ENCODE measurements around the gene TREX2.

DNA sequence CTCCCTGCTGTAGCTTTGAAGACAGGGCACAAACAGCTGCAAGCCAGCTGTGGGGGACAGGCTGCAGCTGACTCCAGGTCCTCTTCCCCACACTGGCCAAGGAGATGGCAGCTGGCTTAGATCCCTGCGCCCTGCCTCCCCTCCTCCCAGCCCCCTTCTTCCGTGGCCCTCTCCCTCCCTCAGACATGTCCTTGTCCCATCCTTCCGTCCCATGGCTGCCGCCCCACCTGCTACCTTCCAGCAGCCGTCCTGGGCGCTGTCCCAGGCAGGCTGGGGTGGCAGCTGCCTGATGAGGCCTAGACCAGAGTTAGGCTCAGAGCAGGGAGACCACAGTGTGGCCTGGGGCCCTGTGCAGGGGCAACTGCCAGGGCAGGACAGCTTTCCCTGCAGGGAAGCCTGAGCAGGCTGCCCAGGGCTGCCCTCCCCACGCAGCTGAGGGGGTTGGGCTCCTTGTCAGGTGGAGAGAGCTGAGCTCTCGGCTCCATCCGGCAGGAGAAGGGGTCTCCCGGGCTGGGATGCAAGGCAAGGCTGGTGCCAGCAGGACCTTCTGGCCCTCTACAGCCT is 45.6 kb upstream of the TREX2 start:
- TF ChIP-seq, protein P1, sequence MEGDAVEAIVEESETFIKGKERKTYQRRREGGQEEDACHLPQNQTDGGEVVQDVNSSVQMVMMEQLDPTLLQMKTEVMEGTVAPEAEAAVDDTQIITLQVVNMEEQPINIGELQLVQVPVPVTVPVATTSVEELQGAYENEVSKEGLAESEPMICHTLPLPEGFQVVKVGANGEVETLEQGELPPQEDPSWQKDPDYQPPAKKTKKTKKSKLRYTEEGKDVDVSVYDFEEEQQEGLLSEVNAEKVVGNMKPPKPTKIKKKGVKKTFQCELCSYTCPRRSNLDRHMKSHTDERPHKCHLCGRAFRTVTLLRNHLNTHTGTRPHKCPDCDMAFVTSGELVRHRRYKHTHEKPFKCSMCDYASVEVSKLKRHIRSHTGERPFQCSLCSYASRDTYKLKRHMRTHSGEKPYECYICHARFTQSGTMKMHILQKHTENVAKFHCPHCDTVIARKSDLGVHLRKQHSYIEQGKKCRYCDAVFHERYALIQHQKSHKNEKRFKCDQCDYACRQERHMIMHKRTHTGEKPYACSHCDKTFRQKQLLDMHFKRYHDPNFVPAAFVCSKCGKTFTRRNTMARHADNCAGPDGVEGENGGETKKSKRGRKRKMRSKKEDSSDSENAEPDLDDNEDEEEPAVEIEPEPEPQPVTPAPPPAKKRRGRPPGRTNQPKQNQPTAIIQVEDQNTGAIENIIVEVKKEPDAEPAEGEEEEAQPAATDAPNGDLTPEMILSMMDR (optimal IDR thresholded peaks at IDR 0.05 in 1 of 3, IDR thresholded peaks at IDR 0.05 in 1 of 3, conservative IDR thresholded peaks at IDR 0.05 in 1 of 3; ENCODE audit: extremely low read depth in 1 of 3, insufficient read depth in 2 of 3, low read length in 3 of 3), result no peak
- TF ChIP-seq EZH2 (IDR thresholded peaks at IDR 0.05; ENCODE audit: low read length), result no peak
